GM18499 (cell line): ENCODE measurements around the gene IL22RA2.

Experiments
- ATAC-seq: cut with Tn5 transposase; IDR thresholded peaks from one replicate; pipeline ENCODE4 v1.9.1; 2021; ENCODE audit warnings: moderate number of reproducible peaks; ENCODE audit not compliant: insufficient read depth, unreplicated experiment

Gene IL22RA2

GRCh38 chr6:137102050-137102848, 71.2 kb downstream of the IL22RA2 start:
- peak; percentile 24 for ATAC-seq

- no peak for ATAC-seq
Observed at GRCh38 chr6:137099689-137100403, 73.6 kb downstream of the IL22RA2 start.

- ATAC-seq = no peak
Observed at GRCh38 chr6:137097526-137097925, 75.9 kb downstream of the IL22RA2 start.

- ATAC-seq = no peak
Observed at GRCh38 chr6:137097057-137097456, 76.4 kb downstream of the IL22RA2 start.

GRCh38 chr6:137095651-137096238, 77.7 kb downstream of the IL22RA2 start:
- peak; percentile 61 for ATAC-seq

- no peak for ATAC-seq
Observed at GRCh38 chr6:137095093-137095492, 78.4 kb downstream of the IL22RA2 start.

GRCh38 chr6:137094411-137095008, 78.9 kb downstream of the IL22RA2 start:
- ATAC-seq = no peak
